ENCODE results near the gene LDLRAD3.

LDLRAD3 gene

GRCh38 chr11:36013950-36014897 lies 70.4 kb downstream of the LDLRAD3 start:
- no peak for DNase-seq (ENCODE audit: low read depth)
- H3K4me3 ChIP-seq (ENCODE audit: low read depth, low read length) = no peak overlapping the region
- TF ChIP-seq CTCF (conservative IDR thresholded peaks at IDR 0.05; ENCODE audit: low read depth, low read length) = no peak

- TF ChIP-seq CTCF (conservative IDR thresholded peaks at IDR 0.05; ENCODE audit: low read depth, low read length) = no peak
- H3K4me3 ChIP-seq (ENCODE audit: low read depth, low read length) = no peak overlapping the region
- no peak for DNase-seq (ENCODE audit: low read depth)
Observed at GRCh38 chr11:36014898-36015665, 71.2 kb downstream of the LDLRAD3 start.

GRCh38 chr11:36015799-36016198 lies 71.9 kb downstream of the LDLRAD3 start:
- DNase-seq (ENCODE audit: low read depth) = no peak
- H3K4me3 ChIP-seq (ENCODE audit: low read depth, low read length) = no peak overlapping the region
- TF ChIP-seq CTCF (conservative IDR thresholded peaks at IDR 0.05; ENCODE audit: low read depth, low read length) = no peak

DNA sequence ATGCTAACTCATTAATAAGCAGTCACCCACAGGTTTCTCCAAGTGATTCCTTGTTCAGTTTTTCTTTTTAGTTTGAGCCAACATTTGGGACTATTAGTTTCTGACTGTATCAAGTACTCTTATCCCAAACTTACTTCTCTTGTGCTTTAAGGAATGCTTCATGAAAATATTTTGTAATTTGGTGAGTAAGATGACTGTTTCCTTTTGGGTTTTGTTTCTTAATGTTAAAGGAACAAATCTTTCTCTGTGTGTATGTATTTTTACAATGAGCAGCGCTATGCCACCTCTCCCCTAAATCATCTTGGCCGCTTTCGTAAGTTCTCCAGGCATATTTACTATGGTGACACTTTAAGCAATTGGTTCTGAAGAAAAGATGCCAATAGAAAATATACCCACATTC lies 72.4 kb downstream of the LDLRAD3 start:
- DNase-seq (ENCODE audit: low read depth) = no peak
- no peak for TF ChIP-seq CTCF (conservative IDR thresholded peaks at IDR 0.05; ENCODE audit: low read depth, low read length)
- no peak overlapping the region for H3K4me3 ChIP-seq (ENCODE audit: low read depth, low read length)

DNA sequence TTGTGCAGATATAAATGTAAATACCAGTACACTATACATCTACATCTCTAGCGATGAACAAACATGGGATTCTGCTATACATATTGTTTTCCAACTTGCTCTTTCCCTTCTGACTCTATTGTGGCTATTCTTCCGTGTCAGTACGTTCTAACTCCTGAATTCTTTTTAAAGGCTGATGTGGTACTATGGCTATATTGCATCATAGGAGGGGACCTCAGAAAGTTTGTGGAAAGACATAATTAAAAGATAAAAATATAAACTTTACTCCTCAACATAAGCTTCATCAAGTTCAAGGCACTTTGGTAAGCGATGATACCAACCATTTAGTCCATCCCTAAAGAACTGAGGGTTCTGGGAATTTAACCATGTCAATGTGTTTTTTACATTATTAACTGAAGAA lies 72.8 kb downstream of the LDLRAD3 start:
- no peak overlapping the region for H3K4me3 ChIP-seq (ENCODE audit: low read depth, low read length)
- DNase-seq (ENCODE audit: low read depth) = no peak

GRCh38 chr11:36019005-36019596 lies 75.2 kb downstream of the LDLRAD3 start:
- DNase-seq (ENCODE audit: low read depth) = no peak
- no peak overlapping the region for H3K4me3 ChIP-seq (ENCODE audit: low read depth, low read length)
- TF ChIP-seq CTCF (conservative IDR thresholded peaks at IDR 0.05; ENCODE audit: low read depth, low read length) = no peak

More for the DNA sequence above, 72.8 kb downstream of the LDLRAD3 start:
- TF ChIP-seq CTCF (conservative IDR thresholded peaks at IDR 0.05; ENCODE audit: low read depth, low read length) = no peak

All from choroid plexus epithelial cell (primary cell).